ENCODE measurements around the gene REX1BD.

DNA sequence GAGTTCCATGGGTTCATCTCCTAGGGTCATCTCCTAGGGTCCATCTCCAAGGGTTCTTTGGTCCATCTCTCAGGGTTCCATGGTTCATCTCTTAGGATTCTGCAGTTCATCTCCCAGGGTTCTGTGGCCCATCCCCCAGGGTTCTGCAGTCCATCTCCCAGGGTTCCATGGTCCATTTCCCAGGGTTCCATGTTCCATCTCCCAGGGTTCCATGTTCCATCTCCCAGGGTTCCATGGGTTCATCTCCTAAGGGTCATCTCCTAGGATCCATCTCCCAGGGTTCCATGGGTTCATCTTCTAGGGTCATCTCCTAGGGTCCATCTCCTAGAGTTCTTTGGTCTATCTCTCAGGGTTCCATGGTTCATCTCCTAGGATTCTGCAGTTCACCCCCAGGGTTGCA, 29.0 kb downstream of the REX1BD start:
- TF ChIP-seq, protein P1, sequence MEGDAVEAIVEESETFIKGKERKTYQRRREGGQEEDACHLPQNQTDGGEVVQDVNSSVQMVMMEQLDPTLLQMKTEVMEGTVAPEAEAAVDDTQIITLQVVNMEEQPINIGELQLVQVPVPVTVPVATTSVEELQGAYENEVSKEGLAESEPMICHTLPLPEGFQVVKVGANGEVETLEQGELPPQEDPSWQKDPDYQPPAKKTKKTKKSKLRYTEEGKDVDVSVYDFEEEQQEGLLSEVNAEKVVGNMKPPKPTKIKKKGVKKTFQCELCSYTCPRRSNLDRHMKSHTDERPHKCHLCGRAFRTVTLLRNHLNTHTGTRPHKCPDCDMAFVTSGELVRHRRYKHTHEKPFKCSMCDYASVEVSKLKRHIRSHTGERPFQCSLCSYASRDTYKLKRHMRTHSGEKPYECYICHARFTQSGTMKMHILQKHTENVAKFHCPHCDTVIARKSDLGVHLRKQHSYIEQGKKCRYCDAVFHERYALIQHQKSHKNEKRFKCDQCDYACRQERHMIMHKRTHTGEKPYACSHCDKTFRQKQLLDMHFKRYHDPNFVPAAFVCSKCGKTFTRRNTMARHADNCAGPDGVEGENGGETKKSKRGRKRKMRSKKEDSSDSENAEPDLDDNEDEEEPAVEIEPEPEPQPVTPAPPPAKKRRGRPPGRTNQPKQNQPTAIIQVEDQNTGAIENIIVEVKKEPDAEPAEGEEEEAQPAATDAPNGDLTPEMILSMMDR (IDR thresholded peaks at IDR 0.05; ENCODE audit: insufficient read depth, low read length), result no peak
- TF ChIP-seq POLR2AphosphoS5 (IDR thresholded peaks at IDR 0.05; ENCODE audit: low read depth), result no peak
- TF ChIP-seq, protein P2, sequence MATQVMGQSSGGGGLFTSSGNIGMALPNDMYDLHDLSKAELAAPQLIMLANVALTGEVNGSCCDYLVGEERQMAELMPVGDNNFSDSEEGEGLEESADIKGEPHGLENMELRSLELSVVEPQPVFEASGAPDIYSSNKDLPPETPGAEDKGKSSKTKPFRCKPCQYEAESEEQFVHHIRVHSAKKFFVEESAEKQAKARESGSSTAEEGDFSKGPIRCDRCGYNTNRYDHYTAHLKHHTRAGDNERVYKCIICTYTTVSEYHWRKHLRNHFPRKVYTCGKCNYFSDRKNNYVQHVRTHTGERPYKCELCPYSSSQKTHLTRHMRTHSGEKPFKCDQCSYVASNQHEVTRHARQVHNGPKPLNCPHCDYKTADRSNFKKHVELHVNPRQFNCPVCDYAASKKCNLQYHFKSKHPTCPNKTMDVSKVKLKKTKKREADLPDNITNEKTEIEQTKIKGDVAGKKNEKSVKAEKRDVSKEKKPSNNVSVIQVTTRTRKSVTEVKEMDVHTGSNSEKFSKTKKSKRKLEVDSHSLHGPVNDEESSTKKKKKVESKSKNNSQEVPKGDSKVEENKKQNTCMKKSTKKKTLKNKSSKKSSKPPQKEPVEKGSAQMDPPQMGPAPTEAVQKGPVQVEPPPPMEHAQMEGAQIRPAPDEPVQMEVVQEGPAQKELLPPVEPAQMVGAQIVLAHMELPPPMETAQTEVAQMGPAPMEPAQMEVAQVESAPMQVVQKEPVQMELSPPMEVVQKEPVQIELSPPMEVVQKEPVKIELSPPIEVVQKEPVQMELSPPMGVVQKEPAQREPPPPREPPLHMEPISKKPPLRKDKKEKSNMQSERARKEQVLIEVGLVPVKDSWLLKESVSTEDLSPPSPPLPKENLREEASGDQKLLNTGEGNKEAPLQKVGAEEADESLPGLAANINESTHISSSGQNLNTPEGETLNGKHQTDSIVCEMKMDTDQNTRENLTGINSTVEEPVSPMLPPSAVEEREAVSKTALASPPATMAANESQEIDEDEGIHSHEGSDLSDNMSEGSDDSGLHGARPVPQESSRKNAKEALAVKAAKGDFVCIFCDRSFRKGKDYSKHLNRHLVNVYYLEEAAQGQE (IDR thresholded peaks at IDR 0.05; ENCODE audit: insufficient replicate concordance, low read depth), result no peak

Measured in HL-60 (cell line).